Neural progenitor cell (in vitro differentiated cells): ENCODE results near the gene SLC16A9.

Experiments
- EZH2 ChIP-seq: fragments of 200-600 bp; sonication (generic); IDR thresholded peaks from 2 replicates; pipeline ENCODE4 v1.6.1; 2017; ENCODE audit warnings: antibody characterized with exemption, mild to moderate bottlenecking, moderate library complexity
- TF ChIP-seq, protein P1 (sequence below): fragments of 200-600 bp; sonication (generic); IDR thresholded peaks from 2 replicates; pipeline ENCODE4 v1.5.1; 2017; ENCODE audit warnings: antibody characterized with exemption, mild to moderate bottlenecking

DNA sequence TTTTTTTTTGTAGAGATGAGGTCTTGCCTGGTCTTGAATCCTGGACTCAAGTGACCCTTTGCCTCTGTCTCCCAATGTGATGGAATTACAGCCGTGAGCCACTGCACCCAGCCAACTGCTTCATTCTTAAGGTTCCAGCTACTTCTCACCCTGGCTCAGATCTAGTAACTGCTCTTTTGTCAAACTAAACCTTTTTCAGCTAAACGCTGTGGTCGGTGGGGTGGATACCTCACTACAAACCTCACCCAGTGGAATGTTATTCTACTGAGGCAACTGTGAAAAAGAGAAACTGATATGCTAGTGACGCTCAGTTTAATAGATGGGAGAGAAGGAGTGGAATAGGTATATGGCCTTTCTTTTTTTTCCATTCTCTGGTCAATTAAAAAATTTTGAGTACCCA lies 45.3 kb upstream of the SLC16A9 start:
- TF ChIP-seq EZH2 = no peak
- TF ChIP-seq, protein P1, sequence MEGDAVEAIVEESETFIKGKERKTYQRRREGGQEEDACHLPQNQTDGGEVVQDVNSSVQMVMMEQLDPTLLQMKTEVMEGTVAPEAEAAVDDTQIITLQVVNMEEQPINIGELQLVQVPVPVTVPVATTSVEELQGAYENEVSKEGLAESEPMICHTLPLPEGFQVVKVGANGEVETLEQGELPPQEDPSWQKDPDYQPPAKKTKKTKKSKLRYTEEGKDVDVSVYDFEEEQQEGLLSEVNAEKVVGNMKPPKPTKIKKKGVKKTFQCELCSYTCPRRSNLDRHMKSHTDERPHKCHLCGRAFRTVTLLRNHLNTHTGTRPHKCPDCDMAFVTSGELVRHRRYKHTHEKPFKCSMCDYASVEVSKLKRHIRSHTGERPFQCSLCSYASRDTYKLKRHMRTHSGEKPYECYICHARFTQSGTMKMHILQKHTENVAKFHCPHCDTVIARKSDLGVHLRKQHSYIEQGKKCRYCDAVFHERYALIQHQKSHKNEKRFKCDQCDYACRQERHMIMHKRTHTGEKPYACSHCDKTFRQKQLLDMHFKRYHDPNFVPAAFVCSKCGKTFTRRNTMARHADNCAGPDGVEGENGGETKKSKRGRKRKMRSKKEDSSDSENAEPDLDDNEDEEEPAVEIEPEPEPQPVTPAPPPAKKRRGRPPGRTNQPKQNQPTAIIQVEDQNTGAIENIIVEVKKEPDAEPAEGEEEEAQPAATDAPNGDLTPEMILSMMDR = no peak
